OCI-LY7 (cell line): ENCODE results near the gene SLC5A8.

Experiments
- CTCF ChIP-seq: fragments of 200-600 bp; sonication (generic); conservative IDR thresholded peaks from 2 replicates; pipeline ENCODE4 v1.5.1; 2014; ENCODE audit warnings: mild to moderate bottlenecking, antibody characterized with exemption, low read length, moderate library complexity, mixed read lengths
- EZH2phosphoT487 ChIP-seq: fragments of 200-600 bp; sonication (generic); IDR thresholded peaks from 2 replicates; pipeline ENCODE4 v1.6.1; 2018; ENCODE audit warnings: low read depth, borderline replicate concordance, mild to moderate bottlenecking, mixed run types, antibody characterized with exemption, low read length, moderate library complexity, mixed read lengths

- TF ChIP-seq CTCF = no peak
- TF ChIP-seq EZH2phosphoT487 = no peak
Observed at GRCh38 chr12:101231636-101232035, 21.6 kb upstream of the SLC5A8 start.
